Activated T-helper 17 cell treated with anti-CD3 and anti-CD28 coated beads, Interleukin-2, amount 50 U/mL, for 72 hours (primary cell): ENCODE results near the gene EYA2. TPM values are rescaled to one million over a fixed set of nuclear protein-coding genes. Genes with fewer than 3 reads are reported as not detected.

Experiments
- ATAC-seq: fragments of 150-1000 bp; cut with Tn5 transposase; replicated peaks from 2 replicates; pipeline ENCODE4 v1.10.0; 2021; ENCODE audit warnings: mild to moderate bottlenecking, moderate library complexity
- H3K27ac Mint-ChIP-seq: one replicate; pipeline ENCODE4 v1.8.0; 2022; ENCODE audit warnings: mixed read lengths
- H3K27me3 Mint-ChIP-seq: one replicate; pipeline ENCODE4 v1.8.0; 2022; ENCODE audit warnings: mixed read lengths
- H3K36me3 Mint-ChIP-seq: one replicate; pipeline ENCODE4 v1.8.0; 2022; ENCODE audit warnings: low read depth, mild to moderate bottlenecking, mixed read lengths
- H3K4me1 Mint-ChIP-seq: one replicate; pipeline ENCODE4 v1.8.0; 2022; ENCODE audit warnings: mixed read lengths
- H3K4me3 Mint-ChIP-seq: one replicate; pipeline ENCODE4 v1.8.0; 2022; ENCODE audit warnings: mild to moderate bottlenecking, mixed read lengths
- H3K9me3 Mint-ChIP-seq: one replicate; pipeline ENCODE4 v1.8.0; 2022; ENCODE audit warnings: mixed read lengths
- total RNA-seq, 2 donors: library from RNA; stranded (reverse); gene quantifications; one replicate each; pipeline ENCODE4 v1.2.3, GENCODE V29; 2022

EYA2 gene
- total RNA-seq, 2 donors from 2014 or later, result 0.16 TPM; not detected in 1

- Mint-ChIP-seq H3K27me3 (peaks cover 22% of the 10 kb centered on the region), H3K4me3 (no peak overlapping the region), H3K4me1 (no peaks in the 10 kb centered on the region), H3K27ac (no peak overlapping the region), H3K9me3 (no peaks in the 10 kb centered on the region), H3K36me3 (no peaks in the 10 kb centered on the region)
- no peak for ATAC-seq
Observed at GRCh38 chr20:47139934-47140535, 245.4 kb downstream of the EYA2 start.

- H3K9me3 Mint-ChIP-seq, result no peaks in the 10 kb centered on the region
- no peaks in the 10 kb centered on the region for H3K36me3 Mint-ChIP-seq
- ATAC-seq, result no peak
- H3K27ac Mint-ChIP-seq, result no peak overlapping the region
- H3K27me3 Mint-ChIP-seq, result peaks cover 29% of the 10 kb centered on the region
- H3K4me3 Mint-ChIP-seq, result no peak overlapping the region
- no peaks in the 10 kb centered on the region for H3K4me1 Mint-ChIP-seq
Observed at GRCh38 chr20:47141350-47141921, 246.8 kb downstream of the EYA2 start.

- no peak for ATAC-seq
- H3K9me3 Mint-ChIP-seq, result no peaks in the 10 kb centered on the region
- no peaks in the 10 kb centered on the region for H3K4me1 Mint-ChIP-seq
- H3K4me3 Mint-ChIP-seq, result no peak overlapping the region
- H3K27me3 Mint-ChIP-seq, result peaks cover 26% of the 10 kb centered on the region
- no peaks in the 10 kb centered on the region for H3K36me3 Mint-ChIP-seq
- H3K27ac Mint-ChIP-seq, result no peak overlapping the region
Observed at GRCh38 chr20:47141941-47142773, 247.5 kb downstream of the EYA2 start.

GRCh38 chr20:47142774-47143170 is 248.1 kb downstream of the EYA2 start:
- H3K36me3 Mint-ChIP-seq, result no peaks in the 10 kb centered on the region
- H3K4me3 Mint-ChIP-seq, result no peak overlapping the region
- H3K27me3 Mint-ChIP-seq, result peaks cover 30% of the 10 kb centered on the region
- ATAC-seq, result no peak
- no peak overlapping the region for H3K27ac Mint-ChIP-seq
- no peaks in the 10 kb centered on the region for H3K9me3 Mint-ChIP-seq
- H3K4me1 Mint-ChIP-seq, result no peaks in the 10 kb centered on the region

- Mint-ChIP-seq H3K27ac (no peak overlapping the region), H3K27me3 (peaks cover 30% of the 10 kb centered on the region), H3K9me3 (no peaks in the 10 kb centered on the region), H3K36me3 (no peaks in the 10 kb centered on the region), H3K4me3 (no peak overlapping the region), H3K4me1 (no peaks in the 10 kb centered on the region)
- no peak for ATAC-seq
Observed at GRCh38 chr20:47143657-47144056, 249.0 kb downstream of the EYA2 start.

- H3K4me1 Mint-ChIP-seq, result no peaks in the 10 kb centered on the region
- no peak overlapping the region for H3K4me3 Mint-ChIP-seq
- no peak overlapping the region for H3K27ac Mint-ChIP-seq
- H3K9me3 Mint-ChIP-seq, result no peaks in the 10 kb centered on the region
- H3K36me3 Mint-ChIP-seq, result no peaks in the 10 kb centered on the region
- peaks cover 30% of the 10 kb centered on the region for H3K27me3 Mint-ChIP-seq
- ATAC-seq, result no peak
Observed at GRCh38 chr20:47144463-47144862, 249.8 kb downstream of the EYA2 start.

GRCh38 chr20:47146686-47147085 is 252.0 kb downstream of the EYA2 start:
- Mint-ChIP-seq H3K4me1 (no peaks in the 10 kb centered on the region), H3K27me3 (peaks cover 30% of the 10 kb centered on the region), H3K4me3 (no peak overlapping the region), H3K9me3 (no peaks in the 10 kb centered on the region), H3K27ac (no peak overlapping the region), H3K36me3 (no peaks in the 10 kb centered on the region)
- no peak for ATAC-seq

GRCh38 chr20:47148059-47148458 is 253.4 kb downstream of the EYA2 start:
- ATAC-seq, result no peak
- H3K27ac Mint-ChIP-seq, result no peak overlapping the region
- no peaks in the 10 kb centered on the region for H3K4me1 Mint-ChIP-seq
- no peaks in the 10 kb centered on the region for H3K36me3 Mint-ChIP-seq
- H3K27me3 Mint-ChIP-seq, result peaks cover 32% of the 10 kb centered on the region
- no peaks in the 10 kb centered on the region for H3K9me3 Mint-ChIP-seq
- H3K4me3 Mint-ChIP-seq, result no peak overlapping the region

GRCh38 chr20:47149939-47150338 is 255.3 kb downstream of the EYA2 start:
- Mint-ChIP-seq H3K4me1 (no peaks in the 10 kb centered on the region), H3K9me3 (no peaks in the 10 kb centered on the region), H3K27me3 (peaks cover 21% of the 10 kb centered on the region), H3K4me3 (no peak overlapping the region), H3K36me3 (no peaks in the 10 kb centered on the region), H3K27ac (no peak overlapping the region)
- no peak for ATAC-seq

- ATAC-seq, result peak; percentile 54
- Mint-ChIP-seq H3K9me3 (no peaks in the 10 kb centered on the region), H3K27me3 (peaks cover 17% of the 10 kb centered on the region), H3K4me1 (no peaks in the 10 kb centered on the region), H3K4me3 (no peak overlapping the region), H3K27ac (no peak overlapping the region), H3K36me3 (no peaks in the 10 kb centered on the region)
Observed at GRCh38 chr20:47150403-47151152, 255.9 kb downstream of the EYA2 start.

GRCh38 chr20:47152068-47152467 is 257.4 kb downstream of the EYA2 start:
- Mint-ChIP-seq H3K36me3 (no peaks in the 10 kb centered on the region), H3K4me3 (no peak overlapping the region), H3K4me1 (no peaks in the 10 kb centered on the region), H3K27me3 (peaks cover 13% of the 10 kb centered on the region), H3K27ac (no peak overlapping the region), H3K9me3 (no peaks in the 10 kb centered on the region)
- no peak for ATAC-seq

- no peak for ATAC-seq
- H3K27ac Mint-ChIP-seq, result no peak overlapping the region
- H3K9me3 Mint-ChIP-seq, result no peaks in the 10 kb centered on the region
- H3K36me3 Mint-ChIP-seq, result no peaks in the 10 kb centered on the region
- H3K4me1 Mint-ChIP-seq, result no peaks in the 10 kb centered on the region
- H3K4me3 Mint-ChIP-seq, result no peak overlapping the region
- peaks cover 9% of the 10 kb centered on the region for H3K27me3 Mint-ChIP-seq
Observed at GRCh38 chr20:47154089-47154488, 259.4 kb downstream of the EYA2 start.

- Mint-ChIP-seq H3K4me1 (no peaks in the 10 kb centered on the region), H3K9me3 (no peaks in the 10 kb centered on the region), H3K27ac (no peak overlapping the region), H3K36me3 (no peaks in the 10 kb centered on the region), H3K27me3 (peaks cover 5% of the 10 kb centered on the region), H3K4me3 (no peak overlapping the region)
- ATAC-seq, result no peak
Observed at GRCh38 chr20:47156301-47157137, 261.9 kb downstream of the EYA2 start.

GRCh38 chr20:47159166-47159565 is 264.5 kb downstream of the EYA2 start:
- peaks cover 3% of the 10 kb centered on the region for H3K27me3 Mint-ChIP-seq
- no peak for ATAC-seq
- H3K4me1 Mint-ChIP-seq, result no peaks in the 10 kb centered on the region
- no peak overlapping the region for H3K27ac Mint-ChIP-seq
- no peak overlapping the region for H3K4me3 Mint-ChIP-seq
- H3K36me3 Mint-ChIP-seq, result no peaks in the 10 kb centered on the region
- H3K9me3 Mint-ChIP-seq, result no peaks in the 10 kb centered on the region
